Posterior vena cava (tissue), 2 donors: Measurements from ENCODE around the gene EIF4B. TPM values are rescaled to one million over a fixed set of nuclear protein-coding genes. Genes with fewer than 3 reads are reported as not detected.
A peak's percentile ranks its signal among the peaks of the same experiment; 100 is the strongest.

ENCODE experiments used
- DNase-seq: peaks from one replicate; pipeline ENCODE4 v3.0.0-alpha.2; 2020; ENCODE audit warnings: low spot score
- intact Hi-C, 2 donors: fragments of 100-400 bp; cut with DNase I; formaldehyde crosslinking; loops; one replicate each; pipeline versions ENCODE4 v1.14.1 to v1.14.2; 2022 to 2023
- long read RNA-seq, 2 donors: library from polyadenylated mRNA; unstranded; transcript quantifications; one replicate each; pipeline ENCODE4 v2.0.0, GENCODE V29; 2020 to 2021
- total RNA-seq, 2 donors: library from RNA; stranded (reverse); fragmentation: NEBNext Ultra II Directional; extraction: Animal tissue kit (Norgen Biotek cat#: 25700); gene quantifications; one replicate each; pipeline ENCODE4 v1.2.1, GENCODE V29; 2021
- donor health status: DM: yes; HTN: yes; CAD: no.
- donor health status: DM: yes; HTN: yes; CAD: no.

The EIF4B gene, protein sequence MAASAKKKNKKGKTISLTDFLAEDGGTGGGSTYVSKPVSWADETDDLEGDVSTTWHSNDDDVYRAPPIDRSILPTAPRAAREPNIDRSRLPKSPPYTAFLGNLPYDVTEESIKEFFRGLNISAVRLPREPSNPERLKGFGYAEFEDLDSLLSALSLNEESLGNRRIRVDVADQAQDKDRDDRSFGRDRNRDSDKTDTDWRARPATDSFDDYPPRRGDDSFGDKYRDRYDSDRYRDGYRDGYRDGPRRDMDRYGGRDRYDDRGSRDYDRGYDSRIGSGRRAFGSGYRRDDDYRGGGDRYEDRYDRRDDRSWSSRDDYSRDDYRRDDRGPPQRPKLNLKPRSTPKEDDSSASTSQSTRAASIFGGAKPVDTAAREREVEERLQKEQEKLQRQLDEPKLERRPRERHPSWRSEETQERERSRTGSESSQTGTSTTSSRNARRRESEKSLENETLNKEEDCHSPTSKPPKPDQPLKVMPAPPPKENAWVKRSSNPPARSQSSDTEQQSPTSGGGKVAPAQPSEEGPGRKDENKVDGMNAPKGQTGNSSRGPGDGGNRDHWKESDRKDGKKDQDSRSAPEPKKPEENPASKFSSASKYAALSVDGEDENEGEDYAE
- 100 to 1,000 TPM; 311 to 314 TPM for total RNA-seq
- long read RNA-seq, donor 1, full-length matches to known transcripts, result 55 of 109 reads
- long read RNA-seq, donor 1, partial matches to known transcripts, result 38 of 109 reads
- long read RNA-seq, donor 1, other reads (novel, unspliced or antisense), result 16 of 109 reads
- long read RNA-seq, donor 2, full-length matches to known transcripts, result 265 of 360 reads
- long read RNA-seq, donor 2, partial matches to known transcripts, result 65 of 360 reads
- long read RNA-seq, donor 2, other reads (novel, unspliced or antisense), result 30 of 360 reads

DNA sequence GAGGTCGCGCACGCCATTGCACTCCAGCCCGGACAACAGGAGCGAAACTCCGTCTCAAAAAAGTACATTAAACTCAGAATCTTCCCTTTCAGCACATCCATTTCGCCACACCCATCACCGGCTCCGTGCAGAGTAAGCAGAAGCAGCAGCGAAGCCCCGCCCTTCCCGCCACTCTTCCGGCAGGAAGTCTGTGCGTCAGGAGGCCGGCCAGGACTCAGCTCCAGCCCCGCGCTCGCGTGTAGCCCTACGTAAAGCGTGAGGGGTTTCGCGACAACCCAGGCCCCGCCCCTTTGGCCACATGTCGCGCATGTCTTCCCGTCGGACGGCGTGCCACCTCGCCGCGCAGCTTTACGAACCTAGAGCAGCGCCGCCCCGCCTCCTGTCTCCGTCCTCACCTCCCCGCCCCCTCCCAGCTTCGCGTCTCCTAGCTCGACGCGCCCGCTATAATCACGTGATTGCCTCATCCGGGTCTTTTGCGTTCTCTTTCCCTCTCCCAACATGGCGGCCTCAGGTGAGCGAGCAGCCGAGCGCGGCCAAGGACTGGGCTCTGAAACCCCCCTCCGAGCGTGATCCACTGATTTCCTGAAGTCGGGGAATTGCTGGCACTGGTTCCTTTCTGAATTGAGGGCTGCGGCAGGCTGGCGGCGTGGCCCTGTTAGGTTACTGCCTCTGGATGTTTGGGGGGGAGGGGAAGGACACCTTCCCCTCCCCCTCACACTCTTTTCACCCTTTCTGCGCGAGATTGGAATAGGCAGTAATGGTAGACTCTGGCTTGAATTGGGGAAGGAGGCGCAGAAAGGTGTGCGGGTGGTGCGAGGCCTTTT, at the start of gene EIF4B:
EIF4B (plus strand) TSS at position 471 of the 824 bp plus-strand sequence; CDS start at position 499, 28 bp downstream.
- intact Hi-C loops, result no loop called here

DNA sequence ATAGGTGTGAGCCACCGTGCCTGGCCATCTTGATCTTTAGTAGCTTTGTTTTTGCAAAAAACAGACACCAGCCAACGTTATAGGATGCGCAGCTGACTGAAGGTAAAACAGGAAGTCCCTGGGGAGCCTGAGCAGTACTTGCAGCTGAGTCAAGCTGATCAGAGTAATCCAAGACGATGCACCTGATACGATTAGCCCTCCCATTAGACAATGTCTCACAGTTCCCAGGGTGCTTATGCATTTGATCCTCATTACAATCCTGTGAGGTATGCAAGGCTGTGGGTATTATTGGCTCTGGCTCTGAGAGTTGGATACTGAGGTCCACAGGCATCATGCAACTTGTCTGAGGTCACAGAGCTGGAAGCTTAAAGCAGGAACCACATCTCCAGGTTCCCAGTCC, 49.3 kb upstream of the EIF4B start:
- intact Hi-C loops, result no loop called here
- DNase-seq, result no peak

More for the DNA sequence above, at the start of gene EIF4B:
- peak; percentile 100 for DNase-seq

DNA sequence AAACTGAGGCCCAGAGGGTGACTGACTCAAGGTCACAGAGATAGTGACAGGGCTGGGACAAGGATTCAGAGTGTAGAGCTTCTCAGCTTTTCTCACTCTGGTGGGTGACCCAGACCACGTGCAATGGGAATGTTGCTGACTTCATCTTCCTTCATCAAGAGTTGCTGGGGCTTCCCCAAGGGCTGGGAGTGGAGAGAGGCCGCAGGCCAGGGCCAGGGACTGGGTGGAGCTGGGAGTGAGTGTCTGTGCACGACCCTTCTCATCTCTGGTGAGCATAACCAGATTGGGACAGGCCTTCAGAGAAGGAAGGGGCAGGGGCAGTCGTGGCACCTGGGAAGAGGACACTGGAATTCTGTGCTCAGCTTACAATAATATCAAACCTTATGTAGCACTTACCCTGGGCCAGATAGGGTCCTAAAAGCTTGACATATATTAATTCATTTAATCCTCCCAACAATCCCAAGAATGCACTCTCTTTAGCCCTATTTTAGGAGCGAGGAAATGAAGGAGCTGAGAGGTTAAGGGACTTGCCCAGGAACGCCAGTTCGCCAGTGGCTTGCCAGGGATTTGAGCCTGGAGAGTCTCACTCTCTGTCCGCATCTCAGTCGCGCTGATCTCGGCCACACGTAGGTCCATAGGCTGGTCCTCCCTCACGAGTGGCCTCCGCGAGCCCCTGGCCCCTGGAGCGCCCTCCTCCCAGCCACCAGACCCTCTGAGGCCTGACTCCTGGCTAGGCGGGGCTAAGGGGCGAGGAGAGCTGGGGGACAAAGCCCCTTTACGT, 41.5 kb upstream of the EIF4B start:
- intact Hi-C loops, result no loop called here
- no peak for DNase-seq

DNA sequence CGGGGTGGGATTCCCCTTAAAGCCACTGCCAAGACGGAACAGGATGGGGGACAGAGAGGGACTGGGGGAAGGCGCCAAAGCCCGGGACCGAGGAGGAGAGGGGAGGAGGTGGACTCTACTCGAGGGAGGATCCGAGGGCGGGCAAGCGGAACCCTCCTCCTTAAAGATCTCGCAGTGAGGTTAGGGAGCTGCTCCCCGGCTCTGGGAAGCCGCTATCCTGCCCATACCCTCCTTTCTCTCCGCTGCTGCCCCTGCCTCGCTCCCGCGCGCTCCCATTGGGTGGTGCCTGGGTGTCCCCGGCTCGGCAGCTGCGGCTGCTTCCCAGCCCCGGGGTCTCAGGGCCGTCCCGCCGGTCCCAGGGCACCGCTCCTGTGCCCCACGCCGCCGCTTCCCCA, 40.9 kb upstream of the EIF4B start:
- no peak for DNase-seq
- intact Hi-C loops, result no loop called here

DNA sequence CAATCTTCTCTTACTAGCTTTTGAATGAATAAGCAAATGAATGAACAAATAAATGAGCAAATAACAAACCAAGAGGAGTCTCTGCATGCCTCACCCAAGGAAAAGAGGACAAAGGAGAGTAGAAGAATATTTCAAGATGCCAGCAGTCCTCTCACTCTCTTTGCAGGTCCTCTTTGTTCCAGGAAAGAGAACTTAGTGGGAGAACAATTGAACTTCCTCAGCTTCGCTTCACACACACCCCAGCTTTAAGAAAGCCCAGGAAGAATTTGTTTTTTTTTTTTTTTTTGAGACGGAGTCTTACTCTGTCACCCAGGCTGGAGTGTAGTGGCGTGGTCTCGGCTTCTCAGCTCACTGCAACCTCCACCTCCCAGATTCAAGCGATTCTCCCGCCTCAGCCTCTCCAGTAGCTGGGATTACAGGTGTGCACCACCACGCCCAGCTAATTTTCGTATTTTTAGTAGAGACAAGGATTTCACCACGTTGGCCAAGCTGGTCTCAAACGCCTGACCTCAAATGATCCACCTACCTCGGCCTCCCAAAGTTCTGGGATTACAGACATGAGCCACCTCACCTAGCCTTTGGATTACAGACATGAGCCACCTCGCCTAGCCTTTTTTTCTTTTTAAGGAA, 37.0 kb upstream of the EIF4B start:
- DNase-seq, result no peak
- intact Hi-C loops, result no loop called here

DNA sequence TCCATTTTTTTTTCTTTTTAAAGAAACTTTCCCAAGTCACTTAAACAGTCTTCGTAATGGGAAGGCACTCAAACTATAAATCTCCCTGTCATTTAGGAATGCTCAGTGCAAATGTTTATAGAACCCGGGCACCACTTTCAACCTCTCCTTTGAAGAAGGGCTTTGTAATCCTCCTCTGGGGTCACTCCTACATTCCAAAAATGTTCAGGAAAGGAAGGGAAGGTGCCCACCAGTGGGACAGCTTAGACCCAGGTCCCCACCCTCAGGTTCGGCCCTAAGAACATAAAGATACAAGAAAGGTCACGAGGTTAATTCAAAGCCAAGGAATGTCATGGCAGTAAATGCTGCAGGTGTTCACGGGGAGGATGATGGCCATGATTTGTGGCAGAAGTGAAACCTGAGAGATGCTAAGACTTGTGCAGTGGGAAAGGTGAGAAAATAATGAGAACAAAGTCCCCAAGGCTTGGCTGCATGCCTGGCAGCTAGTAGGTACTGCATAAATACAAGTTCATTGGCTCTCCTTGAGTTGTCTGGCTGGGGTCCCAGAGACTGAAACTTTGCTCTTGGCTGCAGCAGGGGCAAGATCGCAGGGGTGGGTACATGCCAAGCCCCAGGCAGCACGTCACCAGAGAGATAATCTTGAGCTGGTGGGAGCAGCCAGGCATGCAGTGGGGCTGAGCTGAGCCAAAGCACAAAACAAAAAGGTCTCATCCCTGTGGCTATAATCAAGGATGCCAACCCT, 36.3 kb upstream of the EIF4B start:
- intact Hi-C loops, result loop anchor here in 1 of 2 donors (10.0 kb wide), 1 partner anchor 815 kb away; no protein-coding TSS in a partner anchor
- no peak for DNase-seq

DNA sequence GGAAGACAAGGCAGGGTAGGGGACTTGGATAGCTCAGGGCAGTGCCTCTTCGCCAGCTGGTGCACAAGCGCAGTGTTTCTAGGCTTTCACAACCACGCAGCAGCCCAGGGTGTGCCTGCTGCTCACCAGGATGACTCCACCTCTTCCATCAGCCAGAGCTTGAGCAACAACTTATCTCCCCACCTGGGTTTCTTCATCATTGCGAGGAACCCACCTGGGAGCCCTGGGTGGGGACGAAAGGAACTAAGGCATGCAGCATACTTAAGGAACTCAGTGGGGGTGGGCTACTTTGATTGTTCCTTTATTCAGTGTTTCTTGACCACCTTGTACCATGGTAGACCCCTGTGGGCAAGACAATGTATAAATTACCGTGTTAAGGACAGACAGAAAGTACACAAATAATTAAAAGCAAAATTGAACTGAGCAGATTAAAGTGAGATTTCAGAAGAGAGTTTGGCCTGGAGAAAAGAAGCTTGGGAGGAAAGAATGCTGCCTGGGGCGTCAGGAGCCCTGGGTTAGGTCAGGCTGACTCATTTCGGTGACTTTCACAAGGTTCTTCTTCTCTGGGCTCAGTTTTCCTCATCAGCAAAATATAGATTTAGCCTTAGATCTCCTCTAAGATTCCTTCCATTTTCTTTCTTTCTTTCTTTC, 34.5 kb upstream of the EIF4B start:
- no peak for DNase-seq
- intact Hi-C loops, result loop anchor here in 1 of 2 donors (10.0 kb wide), 1 partner anchor 817 kb away; no protein-coding TSS in a partner anchor

DNA sequence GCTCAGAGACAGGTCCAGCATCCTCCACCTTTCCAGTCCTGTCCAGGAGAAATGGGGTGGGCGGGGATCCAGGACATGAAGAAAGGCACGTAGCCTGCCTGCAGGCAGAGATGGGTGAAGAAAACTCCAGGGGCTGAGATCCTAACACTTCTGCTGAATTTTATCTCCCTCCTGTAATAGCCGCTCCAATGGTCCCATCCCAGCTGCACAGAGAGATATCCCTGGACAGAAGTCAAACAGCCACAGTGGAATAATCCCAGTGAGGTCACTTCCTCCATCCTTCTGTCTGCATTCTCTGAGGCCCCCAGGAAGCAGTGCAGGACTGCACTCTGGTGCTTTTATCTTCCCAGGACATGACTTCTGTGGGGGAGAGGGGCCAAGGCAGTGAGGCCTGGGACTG, 31.1 kb upstream of the EIF4B start:
- intact Hi-C loops, result loop anchor here in 1 of 2 donors (5.0 to 10.0 kb wide), 2 partner anchors 88 to 820 kb away; no protein-coding TSS in a partner anchor
- DNase-seq, result no peak

DNA sequence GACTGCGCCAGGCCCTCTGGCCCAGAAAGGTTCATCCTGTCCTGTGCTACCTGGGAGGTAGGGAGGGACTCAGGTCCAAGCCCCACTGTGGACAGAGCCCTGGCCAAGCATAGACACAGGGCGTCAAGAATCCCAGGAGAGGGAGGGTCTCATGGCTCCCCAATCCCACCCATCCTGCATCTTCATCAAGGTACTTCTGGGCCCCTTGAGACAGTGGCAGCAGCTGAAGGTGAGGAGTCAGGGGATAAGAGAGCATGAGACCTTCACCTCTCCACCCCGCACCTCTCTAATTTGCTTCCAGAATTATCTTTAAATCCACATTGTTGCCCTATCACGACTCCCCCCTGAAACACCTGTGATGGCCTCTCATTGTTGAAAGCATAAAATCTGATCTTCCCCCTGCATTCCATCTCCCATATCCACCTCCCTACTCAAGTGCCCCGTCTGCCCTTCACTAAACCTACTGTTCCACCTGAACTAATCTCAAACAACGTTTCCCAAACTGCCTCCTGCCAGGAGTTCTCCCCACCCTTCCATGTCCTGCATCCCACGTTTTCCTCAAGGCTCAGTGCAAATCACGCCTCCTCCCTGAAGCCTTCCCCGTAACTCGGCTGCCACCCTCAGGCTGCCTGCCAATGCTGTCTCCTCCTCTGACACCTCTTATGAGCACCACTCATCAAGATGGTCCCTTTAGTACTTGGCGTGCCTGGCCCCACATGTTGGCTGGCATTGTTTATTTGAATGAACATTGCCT, 30.3 kb upstream of the EIF4B start:
- DNase-seq, result no peak
- intact Hi-C loops, result loop anchor here in 1 of 2 donors (5.0 to 10.0 kb wide), 2 partner anchors 89 to 821 kb away; no protein-coding TSS in a partner anchor

DNA sequence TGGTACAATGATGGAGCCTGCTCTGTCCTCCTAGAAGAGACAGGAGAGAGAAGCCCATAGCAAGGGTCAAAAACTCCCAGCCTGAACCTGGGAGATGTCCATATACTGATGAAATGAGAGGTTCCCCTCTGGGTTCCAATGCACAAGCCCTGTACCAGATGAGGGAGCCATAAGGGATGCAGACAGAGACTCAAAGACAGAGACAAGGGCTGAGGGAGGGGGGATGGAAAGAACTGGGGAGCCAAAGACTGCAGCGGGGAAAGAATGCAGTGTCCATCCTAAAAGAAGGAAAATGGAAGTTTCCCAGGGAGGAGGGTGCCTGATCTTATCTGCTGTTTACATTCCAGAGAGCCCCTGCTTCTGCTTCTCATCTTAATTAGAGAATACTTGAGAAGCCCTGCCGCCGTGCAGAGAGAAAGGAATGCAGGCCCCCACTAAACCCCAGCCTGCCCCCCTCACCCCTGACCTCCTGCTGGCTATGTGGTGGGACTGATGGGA, 29.6 kb upstream of the EIF4B start:
- intact Hi-C loops, result loop anchor here in 1 of 2 donors (5.0 to 10.0 kb wide), 2 partner anchors 89 to 822 kb away; no protein-coding TSS in a partner anchor
- no peak for DNase-seq

DNA sequence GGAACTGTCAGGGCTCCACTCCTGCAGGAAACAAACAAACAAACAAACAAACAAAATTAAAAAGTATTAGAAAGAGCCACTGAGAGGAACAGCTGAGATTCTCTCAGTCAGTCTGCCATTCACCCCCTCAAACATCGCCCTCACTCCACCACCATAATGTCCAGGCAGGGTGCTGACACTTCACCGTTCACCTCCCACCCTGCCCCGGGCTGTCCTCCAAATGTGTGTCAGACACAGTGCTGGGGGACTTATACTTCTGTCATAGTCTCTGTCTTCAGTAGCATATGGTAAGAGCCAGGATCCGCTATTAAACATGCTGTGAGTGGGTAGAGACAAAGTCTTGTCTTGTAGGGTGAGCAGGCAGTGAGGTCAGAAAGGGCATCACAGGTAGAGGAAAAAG, 29.1 kb upstream of the EIF4B start:
- DNase-seq, result no peak
- intact Hi-C loops, result loop anchor here in 1 of 2 donors (5.0 to 10.0 kb wide), 2 partner anchors 90 to 822 kb away; no protein-coding TSS in a partner anchor

DNA sequence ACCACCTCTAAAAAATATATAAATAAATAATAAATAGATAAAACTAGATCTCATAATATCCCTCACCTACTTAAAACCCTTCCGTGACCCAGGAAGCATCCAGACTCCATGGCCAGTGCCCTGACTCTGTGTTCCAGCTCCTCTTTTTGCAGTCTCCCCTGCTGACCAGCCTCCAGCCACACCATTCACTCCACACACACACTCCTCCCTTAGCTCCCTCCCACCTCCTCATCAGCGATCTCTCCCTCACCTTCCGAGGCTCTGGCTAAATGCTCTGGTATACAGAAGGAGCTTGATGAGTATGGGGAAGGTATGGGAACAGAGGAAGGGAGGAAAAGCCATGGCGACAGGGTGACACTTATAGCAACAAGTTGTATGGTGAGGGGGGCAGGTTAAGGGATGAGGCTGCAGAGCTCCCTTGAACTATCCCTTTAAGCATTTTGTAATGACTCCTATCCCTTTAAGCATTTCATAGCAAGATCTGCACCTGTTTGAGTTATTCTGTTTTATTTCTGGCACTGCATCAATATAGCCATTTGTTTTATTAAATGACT, 26.1 kb upstream of the EIF4B start:
- intact Hi-C loops, result loop anchor here (1.0 to 10.0 kb wide), 2 partner anchors 95 to 395 kb away; no protein-coding TSS in a partner anchor
- DNase-seq, result peak; percentile 6

DNA sequence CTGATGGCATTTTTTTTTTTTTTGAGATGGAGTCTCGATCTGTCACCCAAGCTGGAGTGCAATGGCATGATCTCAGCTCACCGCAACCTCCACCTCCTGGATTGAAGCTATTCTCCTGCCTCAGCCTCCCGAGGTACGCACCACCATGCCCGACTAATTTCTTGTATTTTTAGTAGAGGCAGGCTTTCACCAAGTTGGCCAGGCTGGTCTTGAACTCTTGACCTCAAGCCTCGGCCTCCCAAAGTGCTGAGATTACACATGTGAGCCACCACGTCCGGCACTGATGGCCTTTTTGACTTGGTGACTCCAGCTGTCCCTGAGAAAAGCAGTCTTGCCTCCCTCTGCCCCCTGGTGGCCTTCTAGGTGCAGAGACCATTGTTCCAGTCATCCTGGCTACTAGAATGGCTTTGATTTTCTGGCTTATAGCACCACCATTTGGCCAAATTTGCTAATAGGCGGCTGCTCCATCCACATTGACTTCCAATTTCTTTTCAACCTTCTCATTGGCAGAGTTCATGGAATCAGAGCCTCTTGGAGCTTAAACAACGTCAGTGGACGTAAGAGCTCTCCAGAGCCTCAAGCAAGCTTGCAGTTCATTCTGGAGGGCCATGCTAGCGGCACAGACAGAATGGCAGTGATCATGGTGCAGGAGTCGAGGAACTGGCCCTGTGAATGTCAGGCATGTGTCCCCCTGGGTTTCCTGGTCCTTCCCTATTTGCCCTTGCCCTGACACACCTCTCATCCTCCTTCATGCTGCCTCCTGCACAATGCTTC, 25.4 kb upstream of the EIF4B start:
- intact Hi-C loops, result loop anchor here (1.0 to 10.0 kb wide), 2 partner anchors 96 to 396 kb away; no protein-coding TSS in a partner anchor
- DNase-seq, result peak; percentile 94

DNA sequence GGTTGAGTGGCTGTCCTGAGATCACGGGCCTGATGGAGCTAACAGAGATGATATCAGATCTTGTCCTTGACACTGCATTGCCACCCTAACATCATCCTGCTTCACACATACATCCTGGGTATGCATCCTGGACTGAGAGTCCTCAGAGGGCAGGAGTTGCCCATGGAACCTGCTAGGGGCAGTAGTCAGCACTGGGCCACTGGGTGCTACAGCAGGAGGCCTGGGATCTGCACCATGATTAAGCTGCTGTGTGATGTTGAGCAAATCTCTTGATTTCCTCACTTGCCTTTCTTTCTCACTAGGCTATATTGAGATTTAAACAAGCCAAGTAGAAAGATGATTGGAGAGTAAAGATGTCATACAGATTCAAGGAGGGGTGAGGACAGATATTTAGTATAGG, 22.1 kb upstream of the EIF4B start:
- peak; percentile 42 for DNase-seq
- intact Hi-C loops, result loop anchor here in 1 of 2 donors (10.0 kb wide), 1 partner anchor 399 kb away; no protein-coding TSS in a partner anchor
